Nephron (organoid): ENCODE measurements around the gene SYS1.
A peak's percentile ranks its signal among the peaks of the same experiment; 100 is the strongest.
"Not testable (repeated sequence)": the region's sequence is repeated elsewhere in the genome, so short reads cannot be mapped to it uniquely, and the experiment has no call there.

Experiments used
- H3K27ac Mint-ChIP-seq, 3 experiments: 2 replicates each; pipeline ENCODE4 v1.8.0; 2020; ENCODE audit warnings: mixed read lengths in 3 of 3, mild to moderate bottlenecking in 2 of 3, moderate library complexity in 1 of 3
- H3K27me3 Mint-ChIP-seq: 2 replicates; pipeline ENCODE4 v1.8.0; 2021; ENCODE audit warnings: low read depth, mild to moderate bottlenecking, moderate library complexity, mixed read lengths
- H3K36me3 Mint-ChIP-seq: 2 replicates; pipeline ENCODE4 v1.8.0; 2020; ENCODE audit warnings: low read depth, mixed read lengths
- H3K4me1 Mint-ChIP-seq: 2 replicates; pipeline ENCODE4 v1.8.0; 2020; ENCODE audit warnings: mixed read lengths
- H3K4me3 Mint-ChIP-seq, 3 experiments: 2 replicates each; pipeline ENCODE4 v1.8.0; 2020; ENCODE audit warnings: mild to moderate bottlenecking in 3 of 3, mixed read lengths in 3 of 3, moderate library complexity in 2 of 3
- H3K9me3 Mint-ChIP-seq: 2 replicates; pipeline ENCODE4 v1.8.0; 2020; ENCODE audit warnings: mixed read lengths
- TF ChIP-seq, protein P1 (sequence below), 3 experiments: fragments of 200-600 bp; sonication (generic); IDR thresholded peaks; one replicate each; pipeline ENCODE4 v1.5.0; 2021; ENCODE audit warnings: antibody characterized with exemption in 3 of 3; ENCODE audit not compliant: unreplicated experiment in 3 of 3

The SYS1 gene

DNA sequence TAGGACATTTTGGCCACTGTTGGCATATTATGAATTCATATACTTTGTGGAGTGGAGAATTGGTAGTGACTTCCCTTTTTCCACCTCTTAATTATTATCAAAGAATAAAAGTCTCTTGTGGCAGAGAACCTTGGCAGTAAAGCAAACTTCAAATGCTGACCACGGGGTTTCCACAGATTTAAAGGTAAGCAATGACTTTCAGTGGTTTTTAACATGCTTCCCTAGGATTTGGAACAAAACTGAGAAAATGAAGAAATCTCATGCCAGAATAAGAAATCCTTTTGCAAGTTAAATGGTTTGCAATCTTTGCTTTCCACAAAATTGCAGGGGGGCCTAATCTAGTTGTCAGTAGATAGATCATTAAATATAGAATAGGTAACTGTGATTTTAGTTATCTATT lies 12.7 kb upstream of the SYS1 start:
- Mint-ChIP-seq H3K27ac (peak overlapping the region in 1 of 3 experiments; percentile 76), H3K4me3 (peak overlapping the region; percentile 48 to 71 (median 61)), H3K36me3 (no peaks in the 10 kb centered on the region), H3K4me1 (peaks cover 24% of the 10 kb centered on the region), H3K9me3 (no peaks in the 10 kb centered on the region), H3K27me3 (peaks cover 13% of the 10 kb centered on the region)
- TF ChIP-seq, protein P1, sequence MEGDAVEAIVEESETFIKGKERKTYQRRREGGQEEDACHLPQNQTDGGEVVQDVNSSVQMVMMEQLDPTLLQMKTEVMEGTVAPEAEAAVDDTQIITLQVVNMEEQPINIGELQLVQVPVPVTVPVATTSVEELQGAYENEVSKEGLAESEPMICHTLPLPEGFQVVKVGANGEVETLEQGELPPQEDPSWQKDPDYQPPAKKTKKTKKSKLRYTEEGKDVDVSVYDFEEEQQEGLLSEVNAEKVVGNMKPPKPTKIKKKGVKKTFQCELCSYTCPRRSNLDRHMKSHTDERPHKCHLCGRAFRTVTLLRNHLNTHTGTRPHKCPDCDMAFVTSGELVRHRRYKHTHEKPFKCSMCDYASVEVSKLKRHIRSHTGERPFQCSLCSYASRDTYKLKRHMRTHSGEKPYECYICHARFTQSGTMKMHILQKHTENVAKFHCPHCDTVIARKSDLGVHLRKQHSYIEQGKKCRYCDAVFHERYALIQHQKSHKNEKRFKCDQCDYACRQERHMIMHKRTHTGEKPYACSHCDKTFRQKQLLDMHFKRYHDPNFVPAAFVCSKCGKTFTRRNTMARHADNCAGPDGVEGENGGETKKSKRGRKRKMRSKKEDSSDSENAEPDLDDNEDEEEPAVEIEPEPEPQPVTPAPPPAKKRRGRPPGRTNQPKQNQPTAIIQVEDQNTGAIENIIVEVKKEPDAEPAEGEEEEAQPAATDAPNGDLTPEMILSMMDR (IDR thresholded peaks at IDR 0.05; ENCODE audit: unreplicated experiment in 3 of 3), result no peak

DNA sequence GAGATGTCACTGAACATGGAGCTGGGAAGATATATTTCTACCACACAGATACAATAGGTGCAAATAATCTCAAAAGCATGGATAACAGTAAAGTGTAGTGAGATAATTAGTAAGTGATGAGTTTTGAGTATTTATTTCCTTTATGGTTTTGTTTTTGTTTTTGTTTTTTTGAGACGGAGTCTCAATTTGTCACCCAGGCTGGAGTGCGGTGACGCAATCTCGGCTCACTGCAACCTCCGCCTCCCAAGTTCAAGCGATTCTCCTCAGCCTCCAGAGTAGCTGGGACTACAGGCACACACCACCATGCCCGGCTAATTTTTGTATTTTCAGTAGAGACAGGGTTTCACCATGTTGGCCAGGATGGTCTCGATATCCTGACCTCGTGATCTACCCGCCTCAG lies 12.2 kb upstream of the SYS1 start:
- Mint-ChIP-seq H3K4me1 (peaks cover 18% of the 10 kb centered on the region), H3K27me3 (peaks cover 13% of the 10 kb centered on the region)
- H3K9me3 Mint-ChIP-seq, H3K27ac Mint-ChIP-seq, H3K36me3 Mint-ChIP-seq, H3K4me3 Mint-ChIP-seq: not testable (repeated sequence)

DNA sequence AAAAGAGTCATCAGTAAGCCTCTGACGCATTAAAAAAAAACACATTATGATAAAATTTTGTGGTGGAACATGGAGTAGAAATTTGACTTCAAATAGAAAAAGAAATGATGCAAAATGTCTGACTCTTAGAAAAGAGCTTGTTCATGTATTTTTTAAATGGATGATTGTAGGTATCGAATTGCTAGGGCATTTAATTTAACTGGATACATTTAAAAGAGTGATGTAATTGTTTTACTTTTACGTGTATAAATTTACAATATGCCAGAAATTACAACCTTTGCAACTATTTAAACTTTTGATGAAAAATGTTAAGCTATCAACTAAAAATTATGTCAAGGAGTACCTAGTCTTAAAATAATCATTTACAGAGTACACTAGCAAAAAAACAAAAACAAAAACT lies 10.2 kb upstream of the SYS1 start:
- H3K36me3 Mint-ChIP-seq, result no peaks in the 10 kb centered on the region
- H3K27ac Mint-ChIP-seq, result no peak overlapping the region
- TF ChIP-seq, protein P1 (IDR thresholded peaks at IDR 0.05; ENCODE audit: unreplicated experiment in 3 of 3), result no peak
- H3K4me1 Mint-ChIP-seq, result peaks cover under 1% of the 10 kb centered on the region
- H3K4me3 Mint-ChIP-seq, result no peak overlapping the region
- no peaks in the 10 kb centered on the region for H3K9me3 Mint-ChIP-seq
- H3K27me3 Mint-ChIP-seq, result no peaks in the 10 kb centered on the region

DNA sequence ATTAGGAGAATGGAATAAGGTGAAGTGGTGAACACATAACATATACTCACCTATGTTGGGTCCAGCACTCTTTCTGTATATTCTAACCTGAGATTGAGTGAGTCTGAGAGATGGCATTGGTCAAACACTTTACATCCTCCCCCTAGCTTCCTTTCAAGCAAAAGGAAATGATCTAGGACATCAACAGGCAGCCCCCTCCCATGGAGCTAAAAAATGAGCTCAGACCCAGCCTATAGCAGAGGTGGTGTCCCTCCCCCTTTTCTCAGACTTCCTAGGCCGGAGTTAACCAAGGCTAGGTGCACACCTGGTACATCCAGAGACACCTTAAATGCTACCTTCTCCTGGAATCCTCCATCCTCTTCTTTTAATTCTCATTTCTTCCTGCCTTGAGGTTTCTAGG lies 9.2 kb upstream of the SYS1 start:
- Mint-ChIP-seq H3K27me3 (no peaks in the 10 kb centered on the region), H3K4me3 (no peak overlapping the region), H3K9me3 (no peaks in the 10 kb centered on the region), H3K27ac (no peak overlapping the region), H3K36me3 (no peaks in the 10 kb centered on the region), H3K4me1 (peaks cover 9% of the 10 kb centered on the region)
- TF ChIP-seq, protein P1 (IDR thresholded peaks at IDR 0.05; ENCODE audit: unreplicated experiment in 3 of 3), result no peak

DNA sequence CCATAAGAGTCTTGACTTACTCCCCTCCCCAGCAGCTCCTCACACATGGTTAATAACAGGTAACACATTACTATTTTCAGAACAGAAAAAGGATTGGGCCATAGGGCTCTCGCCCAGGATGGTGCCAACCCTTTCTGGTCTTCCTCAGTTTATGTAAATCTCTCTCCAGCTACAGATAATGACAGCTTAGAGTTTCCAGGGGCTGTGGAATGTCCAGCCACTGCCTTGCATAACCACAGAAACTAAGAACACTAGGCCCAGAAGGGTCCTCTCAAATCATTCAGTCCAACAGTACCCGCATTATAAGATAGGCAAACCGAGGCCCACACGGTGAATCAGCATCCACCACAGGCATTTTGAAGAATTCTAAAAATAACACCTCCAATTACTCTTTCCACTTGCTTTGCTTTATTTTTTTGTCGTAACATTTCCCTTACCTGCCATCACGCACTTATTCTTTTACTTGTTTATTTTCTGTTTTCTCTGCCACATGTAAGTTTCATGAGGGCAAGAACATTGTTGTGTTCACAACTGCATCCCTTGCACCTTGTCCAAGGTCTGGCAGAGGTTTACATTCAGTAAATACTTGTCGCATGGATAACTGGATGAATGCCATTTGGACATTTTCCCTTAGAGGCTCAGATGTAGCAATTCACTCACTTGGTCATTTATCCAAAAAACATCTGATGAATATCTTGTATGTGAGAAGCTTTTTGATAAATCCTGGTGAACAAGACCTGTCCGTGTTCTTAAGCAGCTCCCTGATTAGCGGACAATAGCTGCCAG lies 8.3 kb upstream of the SYS1 start:
- peaks cover 14% of the 10 kb centered on the region for H3K4me1 Mint-ChIP-seq
- TF ChIP-seq, protein P1 (IDR thresholded peaks at IDR 0.05; ENCODE audit: unreplicated experiment in 3 of 3), result no peak
- no peaks in the 10 kb centered on the region for H3K36me3 Mint-ChIP-seq
- H3K9me3 Mint-ChIP-seq, result no peaks in the 10 kb centered on the region
- no peaks in the 10 kb centered on the region for H3K27me3 Mint-ChIP-seq
- H3K27ac Mint-ChIP-seq, result no peak overlapping the region
- no peak overlapping the region for H3K4me3 Mint-ChIP-seq

DNA sequence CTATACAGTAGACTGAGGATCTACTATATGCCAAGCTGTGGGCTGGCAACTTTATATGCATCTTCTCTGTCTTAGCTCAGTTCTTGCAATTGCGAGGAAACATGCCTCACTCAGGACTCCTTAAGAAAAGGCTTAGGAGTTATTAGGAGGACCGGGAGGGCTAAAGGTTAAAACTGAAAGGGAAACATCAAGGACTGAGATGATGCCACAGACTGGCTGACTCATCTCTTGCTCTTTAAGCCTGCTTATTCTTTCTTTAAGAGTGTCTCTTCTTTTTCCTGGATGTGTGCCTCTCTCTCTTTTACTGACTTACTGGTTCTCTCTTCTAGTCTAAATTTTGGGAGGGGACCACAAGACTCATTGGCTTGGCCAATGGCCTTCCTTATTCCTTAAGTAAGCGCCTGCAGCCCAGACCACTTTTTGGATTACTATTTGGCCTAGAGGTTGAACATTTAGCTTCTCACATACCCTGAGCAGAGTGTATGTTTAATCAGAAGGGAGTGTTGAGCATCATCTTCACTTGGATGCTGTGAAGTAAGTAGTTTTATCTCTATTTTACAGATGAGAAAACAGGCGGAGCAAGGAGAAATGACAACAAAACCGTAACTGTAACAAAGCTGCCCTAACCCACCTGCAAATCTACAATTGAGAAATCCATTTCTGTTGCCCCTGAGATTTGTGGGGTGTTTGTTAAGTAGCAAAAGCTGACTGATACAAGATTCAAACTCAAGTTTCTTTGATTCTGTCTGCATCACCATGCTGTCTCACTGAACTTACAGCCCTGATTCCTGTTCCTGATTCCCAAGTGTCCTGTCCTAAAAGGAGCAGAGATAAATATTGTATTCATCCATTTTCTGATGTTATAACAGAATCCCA lies 7.5 kb upstream of the SYS1 start:
- Mint-ChIP-seq H3K27me3 (no peaks in the 10 kb centered on the region), H3K4me1 (peaks cover 14% of the 10 kb centered on the region), H3K36me3 (no peaks in the 10 kb centered on the region), H3K9me3 (no peaks in the 10 kb centered on the region), H3K4me3 (no peak overlapping the region), H3K27ac (peak overlapping the region in 1 of 3 experiments; percentile 38)
- TF ChIP-seq, protein P1 (IDR thresholded peaks at IDR 0.05; ENCODE audit: unreplicated experiment in 3 of 3), result no peak
